Measurements from ENCODE around the gene ALB.
"Not testable (repeated sequence)": the region's sequence is repeated elsewhere in the genome, so short reads cannot be mapped to it uniquely, and the experiment has no call there.

ALB gene

GRCh38 chr4:73381214-73381613 is 22.9 kb upstream of the ALB start:
- H3K4me3 ChIP-seq (replicated peaks; ENCODE audit: insufficient read depth, low read length) = no peak overlapping the region
- no peak overlapping the region for H3K27ac ChIP-seq (replicated peaks)

GRCh38 chr4:73383452-73383851 is 20.6 kb upstream of the ALB start:
- no peak overlapping the region for H3K4me3 ChIP-seq (replicated peaks; ENCODE audit: insufficient read depth, low read length)
- TF ChIP-seq CTCF (IDR thresholded peaks at IDR 0.05; ENCODE audit: insufficient read depth, low read length) = no peak
- no peak for TF ChIP-seq GABPA (IDR thresholded peaks at IDR 0.05; ENCODE audit: low read depth)
- TF ChIP-seq REST (IDR thresholded peaks at IDR 0.05; ENCODE audit: insufficient replicate concordance, low read depth) = no peak
- no peak for TF ChIP-seq POLR2AphosphoS5 (IDR thresholded peaks at IDR 0.05; ENCODE audit: low read depth)
- TF ChIP-seq SPI1 (IDR thresholded peaks at IDR 0.05; ENCODE audit: borderline replicate concordance, low read depth) = no peak
- no peak overlapping the region for H3K27ac ChIP-seq (replicated peaks)
- H3K27me3 ChIP-seq (ENCODE audit: insufficient read depth, poor library complexity, severe bottlenecking) = no peaks in the 10 kb centered on the region
- no peak for DNase-seq (ENCODE audit: low read depth in 1 of 2, low spot score in 1 of 2)

More at GRCh38 chr4:73381214-73381613, 22.9 kb upstream of the ALB start:
- TF ChIP-seq REST (IDR thresholded peaks at IDR 0.05; ENCODE audit: insufficient replicate concordance, low read depth) (no peak), SPI1 (IDR thresholded peaks at IDR 0.05; ENCODE audit: borderline replicate concordance, low read depth) (no peak), POLR2AphosphoS5 (IDR thresholded peaks at IDR 0.05; ENCODE audit: low read depth) (no peak), CTCF (IDR thresholded peaks at IDR 0.05; ENCODE audit: insufficient read depth, low read length) (no peak), GABPA (IDR thresholded peaks at IDR 0.05; ENCODE audit: low read depth) (no peak)
- H3K27me3 ChIP-seq (ENCODE audit: insufficient read depth, poor library complexity, severe bottlenecking) = no peaks in the 10 kb centered on the region
- DNase-seq (ENCODE audit: low read depth in 1 of 2, low spot score in 1 of 2) = no peak

- no peak for DNase-seq (ENCODE audit: low read depth in 1 of 2, low spot score in 1 of 2)
- Histone ChIP-seq H3K27ac (replicated peaks) (no peak overlapping the region), H3K27me3 (ENCODE audit: insufficient read depth, poor library complexity, severe bottlenecking) (no peaks in the 10 kb centered on the region), H3K4me3 (replicated peaks; ENCODE audit: insufficient read depth, low read length) (no peak overlapping the region)
- TF ChIP-seq SPI1 (IDR thresholded peaks at IDR 0.05; ENCODE audit: borderline replicate concordance, low read depth) (no peak), CTCF (IDR thresholded peaks at IDR 0.05; ENCODE audit: insufficient read depth, low read length) (no peak), GABPA (IDR thresholded peaks at IDR 0.05; ENCODE audit: low read depth) (no peak)
Observed at GRCh38 chr4:73387552-73387951, 16.5 kb upstream of the ALB start.

- no peak overlapping the region for H3K4me3 ChIP-seq (replicated peaks; ENCODE audit: insufficient read depth, low read length)
- TF ChIP-seq CTCF (IDR thresholded peaks at IDR 0.05; ENCODE audit: insufficient read depth, low read length) (no peak), GABPA (IDR thresholded peaks at IDR 0.05; ENCODE audit: low read depth) (no peak), SPI1 (IDR thresholded peaks at IDR 0.05; ENCODE audit: borderline replicate concordance, low read depth) (no peak), POLR2AphosphoS5 (IDR thresholded peaks at IDR 0.05; ENCODE audit: low read depth) (no peak), REST (IDR thresholded peaks at IDR 0.05; ENCODE audit: insufficient replicate concordance, low read depth) (no peak)
- DNase-seq (ENCODE audit: low read depth in 1 of 2, low spot score in 1 of 2) = no peak
- no peaks in the 10 kb centered on the region for H3K27me3 ChIP-seq (ENCODE audit: insufficient read depth, poor library complexity, severe bottlenecking)
- H3K27ac ChIP-seq (replicated peaks) = no peak overlapping the region
Observed at GRCh38 chr4:73388887-73389286, 15.2 kb upstream of the ALB start.

- not testable (repeated sequence) for DNase-seq (ENCODE audit: low read depth in 1 of 2, low spot score in 1 of 2); H3K27me3 ChIP-seq (ENCODE audit: insufficient read depth, poor library complexity, severe bottlenecking); H3K27ac ChIP-seq (replicated peaks); H3K4me3 ChIP-seq (replicated peaks; ENCODE audit: insufficient read depth, low read length)
Observed at GRCh38 chr4:73389663-73390062, 14.4 kb upstream of the ALB start.

Data from HL-60 (cell line).